ENCODE results near the gene ASXL3.

Gene ASXL3

DNA sequence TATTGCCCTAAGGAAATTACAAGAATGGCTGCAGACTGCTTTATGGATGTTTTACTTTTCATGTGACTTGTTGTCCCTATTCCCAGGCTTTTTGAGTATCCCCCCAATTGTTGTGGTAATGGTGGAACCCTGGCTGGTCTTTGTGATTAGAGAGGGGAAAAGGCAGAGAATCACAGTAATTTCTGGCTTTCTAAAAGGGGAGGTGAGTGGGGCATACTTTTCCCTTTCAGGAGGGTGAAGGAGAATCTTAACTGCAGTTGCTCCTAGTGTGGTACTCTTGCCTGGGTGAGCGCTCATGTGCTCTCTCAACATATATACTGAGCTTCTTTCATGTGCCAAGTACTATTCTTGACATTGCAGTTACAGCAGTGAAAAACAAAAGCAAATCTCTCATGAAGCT, 69.3 kb downstream of the ASXL3 start:
- no peak for ATAC-seq

DNA sequence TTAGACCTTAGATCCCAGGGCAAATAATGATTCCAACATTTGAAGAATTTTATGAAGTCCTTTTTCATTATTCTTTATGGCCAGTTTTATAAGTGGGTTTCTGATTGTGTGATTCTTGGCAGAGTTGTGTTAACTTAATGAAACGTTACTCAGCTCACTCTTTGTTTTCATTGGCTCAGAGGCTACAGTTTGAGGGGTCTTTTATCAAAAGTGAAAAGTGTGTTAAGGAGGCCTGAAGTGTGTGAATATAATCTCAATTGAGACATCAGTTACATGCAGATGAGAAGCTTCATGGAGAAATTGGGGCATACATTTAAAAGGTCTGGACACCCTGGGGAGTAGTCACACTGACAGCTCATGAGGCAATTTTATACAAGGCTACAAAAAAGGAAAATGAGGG, 74.6 kb downstream of the ASXL3 start:
- TF ChIP-seq BACH2 (CRISPR knock-in tag; IDR thresholded peaks at IDR 0.05; ENCODE audit: borderline replicate concordance), result no peak
- no peak for ATAC-seq

More for the DNA sequence above, 69.3 kb downstream of the ASXL3 start:
- TF ChIP-seq ISL1 (CRISPR knock-in tag; IDR thresholded peaks at IDR 0.05), result no peak
- no peak for TF ChIP-seq ZC3H10 (CRISPR knock-in tag; IDR thresholded peaks at IDR 0.05)
- no peak for TF ChIP-seq RARB (CRISPR knock-in tag; IDR thresholded peaks at IDR 0.05)
- TF ChIP-seq CSDC2 (CRISPR knock-in tag; IDR thresholded peaks at IDR 0.05), result no peak
- no peak for TF ChIP-seq ZNF8 (CRISPR knock-in tag; IDR thresholded peaks at IDR 0.05)
- TF ChIP-seq, protein P1, sequence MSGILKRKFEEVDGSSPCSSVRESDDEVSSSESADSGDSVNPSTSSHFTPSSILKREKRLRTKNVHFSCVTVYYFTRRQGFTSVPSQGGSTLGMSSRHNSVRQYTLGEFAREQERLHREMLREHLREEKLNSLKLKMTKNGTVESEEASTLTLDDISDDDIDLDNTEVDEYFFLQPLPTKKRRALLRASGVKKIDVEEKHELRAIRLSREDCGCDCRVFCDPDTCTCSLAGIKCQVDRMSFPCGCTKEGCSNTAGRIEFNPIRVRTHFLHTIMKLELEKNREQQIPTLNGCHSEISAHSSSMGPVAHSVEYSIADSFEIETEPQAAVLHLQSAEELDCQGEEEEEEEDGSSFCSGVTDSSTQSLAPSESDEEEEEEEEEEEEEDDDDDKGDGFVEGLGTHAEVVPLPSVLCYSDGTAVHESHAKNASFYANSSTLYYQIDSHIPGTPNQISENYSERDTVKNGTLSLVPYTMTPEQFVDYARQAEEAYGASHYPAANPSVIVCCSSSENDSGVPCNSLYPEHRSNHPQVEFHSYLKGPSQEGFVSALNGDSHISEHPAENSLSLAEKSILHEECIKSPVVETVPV (CRISPR knock-in tag; IDR thresholded peaks at IDR 0.05), result no peak
- TF ChIP-seq, protein P2, sequence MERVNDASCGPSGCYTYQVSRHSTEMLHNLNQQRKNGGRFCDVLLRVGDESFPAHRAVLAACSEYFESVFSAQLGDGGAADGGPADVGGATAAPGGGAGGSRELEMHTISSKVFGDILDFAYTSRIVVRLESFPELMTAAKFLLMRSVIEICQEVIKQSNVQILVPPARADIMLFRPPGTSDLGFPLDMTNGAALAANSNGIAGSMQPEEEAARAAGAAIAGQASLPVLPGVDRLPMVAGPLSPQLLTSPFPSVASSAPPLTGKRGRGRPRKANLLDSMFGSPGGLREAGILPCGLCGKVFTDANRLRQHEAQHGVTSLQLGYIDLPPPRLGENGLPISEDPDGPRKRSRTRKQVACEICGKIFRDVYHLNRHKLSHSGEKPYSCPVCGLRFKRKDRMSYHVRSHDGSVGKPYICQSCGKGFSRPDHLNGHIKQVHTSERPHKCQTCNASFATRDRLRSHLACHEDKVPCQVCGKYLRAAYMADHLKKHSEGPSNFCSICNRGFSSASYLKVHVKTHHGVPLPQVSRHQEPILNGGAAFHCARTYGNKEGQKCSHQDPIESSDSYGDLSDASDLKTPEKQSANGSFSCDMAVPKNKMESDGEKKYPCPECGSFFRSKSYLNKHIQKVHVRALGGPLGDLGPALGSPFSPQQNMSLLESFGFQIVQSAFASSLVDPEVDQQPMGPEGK (CRISPR knock-in tag; IDR thresholded peaks at IDR 0.05; ENCODE audit: borderline replicate concordance), result no peak
- TF ChIP-seq ZNF70 (CRISPR knock-in tag; IDR thresholded peaks at IDR 0.05), result no peak
- no peak for TF ChIP-seq ZNF565 (CRISPR knock-in tag; conservative IDR thresholded peaks at IDR 0.05; ENCODE audit: low read depth)
- no peak for TF ChIP-seq ZFP30 (CRISPR knock-in tag; IDR thresholded peaks at IDR 0.05)
- no peak for TF ChIP-seq ESRRG (CRISPR knock-in tag; IDR thresholded peaks at IDR 0.05)
- TF ChIP-seq, protein P3, sequence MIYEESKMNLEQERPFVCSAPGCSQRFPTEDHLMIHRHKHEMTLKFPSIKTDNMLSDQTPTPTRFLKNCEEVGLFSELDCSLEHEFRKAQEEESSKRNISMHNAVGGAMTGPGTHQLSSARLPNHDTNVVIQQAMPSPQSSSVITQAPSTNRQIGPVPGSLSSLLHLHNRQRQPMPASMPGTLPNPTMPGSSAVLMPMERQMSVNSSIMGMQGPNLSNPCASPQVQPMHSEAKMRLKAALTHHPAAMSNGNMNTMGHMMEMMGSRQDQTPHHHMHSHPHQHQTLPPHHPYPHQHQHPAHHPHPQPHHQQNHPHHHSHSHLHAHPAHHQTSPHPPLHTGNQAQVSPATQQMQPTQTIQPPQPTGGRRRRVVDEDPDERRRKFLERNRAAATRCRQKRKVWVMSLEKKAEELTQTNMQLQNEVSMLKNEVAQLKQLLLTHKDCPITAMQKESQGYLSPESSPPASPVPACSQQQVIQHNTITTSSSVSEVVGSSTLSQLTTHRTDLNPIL (CRISPR knock-in tag; IDR thresholded peaks at IDR 0.05; ENCODE audit: low read depth), result no peak
- TF ChIP-seq SNAI2 (CRISPR knock-in tag; IDR thresholded peaks at IDR 0.05), result no peak
- TF ChIP-seq ZFP3 (CRISPR knock-in tag; IDR thresholded peaks at IDR 0.05), result no peak
- TF ChIP-seq, protein P4, sequence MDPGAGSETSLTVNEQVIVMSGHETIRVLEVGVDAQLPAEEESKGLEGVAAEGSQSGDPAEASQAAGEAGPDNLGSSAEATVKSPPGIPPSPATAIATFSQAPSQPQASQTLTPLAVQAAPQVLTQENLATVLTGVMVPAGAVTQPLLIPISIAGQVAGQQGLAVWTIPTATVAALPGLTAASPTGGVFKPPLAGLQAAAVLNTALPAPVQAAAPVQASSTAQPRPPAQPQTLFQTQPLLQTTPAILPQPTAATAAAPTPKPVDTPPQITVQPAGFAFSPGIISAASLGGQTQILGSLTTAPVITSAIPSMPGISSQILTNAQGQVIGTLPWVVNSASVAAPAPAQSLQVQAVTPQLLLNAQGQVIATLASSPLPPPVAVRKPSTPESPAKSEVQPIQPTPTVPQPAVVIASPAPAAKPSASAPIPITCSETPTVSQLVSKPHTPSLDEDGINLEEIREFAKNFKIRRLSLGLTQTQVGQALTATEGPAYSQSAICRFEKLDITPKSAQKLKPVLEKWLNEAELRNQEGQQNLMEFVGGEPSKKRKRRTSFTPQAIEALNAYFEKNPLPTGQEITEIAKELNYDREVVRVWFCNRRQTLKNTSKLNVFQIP (CRISPR knock-in tag; IDR thresholded peaks at IDR 0.05; ENCODE audit: borderline replicate concordance, low read depth), result no peak
- no peak for TF ChIP-seq ARNTL (CRISPR knock-in tag; IDR thresholded peaks at IDR 0.05; ENCODE audit: borderline replicate concordance, low read depth)
- TF ChIP-seq, protein P5, sequence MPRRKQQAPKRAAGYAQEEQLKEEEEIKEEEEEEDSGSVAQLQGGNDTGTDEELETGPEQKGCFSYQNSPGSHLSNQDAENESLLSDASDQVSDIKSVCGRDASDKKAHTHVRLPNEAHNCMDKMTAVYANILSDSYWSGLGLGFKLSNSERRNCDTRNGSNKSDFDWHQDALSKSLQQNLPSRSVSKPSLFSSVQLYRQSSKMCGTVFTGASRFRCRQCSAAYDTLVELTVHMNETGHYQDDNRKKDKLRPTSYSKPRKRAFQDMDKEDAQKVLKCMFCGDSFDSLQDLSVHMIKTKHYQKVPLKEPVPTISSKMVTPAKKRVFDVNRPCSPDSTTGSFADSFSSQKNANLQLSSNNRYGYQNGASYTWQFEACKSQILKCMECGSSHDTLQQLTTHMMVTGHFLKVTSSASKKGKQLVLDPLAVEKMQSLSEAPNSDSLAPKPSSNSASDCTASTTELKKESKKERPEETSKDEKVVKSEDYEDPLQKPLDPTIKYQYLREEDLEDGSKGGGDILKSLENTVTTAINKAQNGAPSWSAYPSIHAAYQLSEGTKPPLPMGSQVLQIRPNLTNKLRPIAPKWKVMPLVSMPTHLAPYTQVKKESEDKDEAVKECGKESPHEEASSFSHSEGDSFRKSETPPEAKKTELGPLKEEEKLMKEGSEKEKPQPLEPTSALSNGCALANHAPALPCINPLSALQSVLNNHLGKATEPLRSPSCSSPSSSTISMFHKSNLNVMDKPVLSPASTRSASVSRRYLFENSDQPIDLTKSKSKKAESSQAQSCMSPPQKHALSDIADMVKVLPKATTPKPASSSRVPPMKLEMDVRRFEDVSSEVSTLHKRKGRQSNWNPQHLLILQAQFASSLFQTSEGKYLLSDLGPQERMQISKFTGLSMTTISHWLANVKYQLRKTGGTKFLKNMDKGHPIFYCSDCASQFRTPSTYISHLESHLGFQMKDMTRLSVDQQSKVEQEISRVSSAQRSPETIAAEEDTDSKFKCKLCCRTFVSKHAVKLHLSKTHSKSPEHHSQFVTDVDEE (CRISPR knock-in tag; IDR thresholded peaks at IDR 0.05), result no peak
- no peak for TF ChIP-seq GLIS3 (CRISPR knock-in tag; IDR thresholded peaks at IDR 0.05)
- TF ChIP-seq TCF4 (CRISPR knock-in tag; IDR thresholded peaks at IDR 0.05; ENCODE audit: borderline replicate concordance), result no peak

DNA sequence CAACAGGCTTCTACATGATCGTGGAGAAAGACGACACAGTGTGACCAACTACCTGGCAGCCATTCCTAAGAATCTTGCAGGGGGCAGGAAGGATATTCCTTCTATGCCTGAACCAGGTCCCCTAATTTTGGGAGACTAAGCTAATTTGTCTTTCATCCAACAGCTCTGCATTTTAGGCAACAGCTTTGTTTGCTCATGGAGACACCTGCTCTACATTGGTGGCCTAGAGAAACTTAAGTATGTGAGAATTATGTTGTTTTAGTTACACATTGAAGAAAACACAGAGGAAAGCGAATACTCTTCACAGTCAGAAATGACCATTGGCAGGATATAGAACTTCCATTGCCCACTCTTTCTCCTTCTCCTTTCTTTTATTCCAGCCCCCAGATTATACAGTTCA, 75.2 kb downstream of the ASXL3 start:
- TF ChIP-seq ZFP3 (CRISPR knock-in tag; IDR thresholded peaks at IDR 0.05) (no peak), ZNF565 (CRISPR knock-in tag; conservative IDR thresholded peaks at IDR 0.05; ENCODE audit: low read depth) (no peak), ISL1 (CRISPR knock-in tag; IDR thresholded peaks at IDR 0.05) (no peak)
- no peak for ATAC-seq

DNA sequence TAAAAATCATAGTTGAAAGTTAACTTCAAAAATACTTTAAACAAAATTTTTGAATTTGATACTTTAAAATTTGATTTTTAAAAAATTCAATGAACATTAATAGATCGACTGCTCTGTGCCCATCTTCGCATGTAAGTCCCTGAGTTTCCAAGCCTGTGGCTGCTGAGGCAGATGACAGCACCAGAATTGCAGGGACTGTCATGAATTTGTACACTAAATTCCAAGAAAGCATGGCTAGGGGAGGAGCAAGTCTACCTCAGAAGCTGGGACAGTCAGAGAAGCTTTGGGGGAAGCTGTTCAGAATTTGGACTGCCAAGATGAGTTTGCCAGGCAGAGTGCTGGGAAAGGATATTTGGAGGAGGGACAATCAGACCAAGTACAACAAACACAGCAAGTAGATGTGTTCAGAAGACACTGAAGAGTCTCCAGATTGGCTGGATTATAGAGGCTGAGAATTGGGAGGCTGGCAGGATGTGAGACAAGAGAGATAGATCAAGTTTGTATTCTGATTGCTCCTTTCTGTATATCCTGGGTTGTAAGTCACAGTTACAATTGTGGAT, 79.0 kb downstream of the ASXL3 start:
- no peak for TF ChIP-seq RARB (CRISPR knock-in tag; IDR thresholded peaks at IDR 0.05)
- no peak for TF ChIP-seq ISL1 (CRISPR knock-in tag; IDR thresholded peaks at IDR 0.05)
- TF ChIP-seq, protein P2 (CRISPR knock-in tag; IDR thresholded peaks at IDR 0.05; ENCODE audit: borderline replicate concordance), result no peak
- no peak for TF ChIP-seq ZFP30 (CRISPR knock-in tag; IDR thresholded peaks at IDR 0.05)
- TF ChIP-seq ZNF8 (CRISPR knock-in tag; IDR thresholded peaks at IDR 0.05), result no peak
- TF ChIP-seq SNAI2 (CRISPR knock-in tag; IDR thresholded peaks at IDR 0.05), result no peak
- no peak for TF ChIP-seq ZFP3 (CRISPR knock-in tag; IDR thresholded peaks at IDR 0.05)
- TF ChIP-seq, protein P4 (CRISPR knock-in tag; IDR thresholded peaks at IDR 0.05; ENCODE audit: borderline replicate concordance, low read depth), result no peak
- TF ChIP-seq CSDC2 (CRISPR knock-in tag; IDR thresholded peaks at IDR 0.05), result no peak
- TF ChIP-seq ZNF70 (CRISPR knock-in tag; IDR thresholded peaks at IDR 0.05), result no peak
- no peak for TF ChIP-seq TCF4 (CRISPR knock-in tag; IDR thresholded peaks at IDR 0.05; ENCODE audit: borderline replicate concordance)
- TF ChIP-seq, protein P3 (CRISPR knock-in tag; IDR thresholded peaks at IDR 0.05; ENCODE audit: low read depth), result no peak
- ATAC-seq, result no peak
